Smooth muscle cell (in vitro differentiated cells): Measurements from ENCODE around the gene TTC38. TPM values are rescaled to one million over a fixed set of nuclear protein-coding genes. Genes with fewer than 3 reads are reported as not detected.

Source experiments
- DNase-seq: peaks from one replicate; lab custom pipeline; 2025; ENCODE audit not compliant: unreplicated experiment; lab: John Stamatoyannopoulos, UW
- H2AFZ ChIP-seq: fragments of 200-600 bp; sonication (generic); 2 replicates; pipeline ENCODE4 v1.6.0; 2016; ENCODE audit warnings: antibody characterized with exemption, low read depth, mild to moderate bottlenecking
- H3F3A ChIP-seq: fragments of 200-600 bp; sonication (generic); 2 replicates; pipeline ENCODE4 v1.6.0; 2017; ENCODE audit warnings: antibody characterized with exemption, low read depth
- H3K27ac ChIP-seq: fragments of 200-600 bp; sonication (generic); 2 replicates; pipeline ENCODE4 v1.5.1; 2016; ENCODE audit warnings: low read depth, mild to moderate bottlenecking
- H3K27me3 ChIP-seq: fragments of 200-600 bp; sonication (generic); 2 replicates; pipeline ENCODE4 v1.6.1; 2016; ENCODE audit warnings: low read depth, mild to moderate bottlenecking
- H3K36me3 ChIP-seq: fragments of 200-600 bp; sonication (generic); 2 replicates; pipeline ENCODE4 v1.5.1; 2016; ENCODE audit warnings: low read depth
- H3K4me1 ChIP-seq: fragments of 200-600 bp; sonication (generic); 2 replicates; pipeline ENCODE4 v1.5.1; 2016; ENCODE audit warnings: low read depth
- H3K4me2 ChIP-seq: fragments of 200-600 bp; sonication (generic); 2 replicates; pipeline ENCODE4 v1.6.0; 2016; ENCODE audit warnings: mild to moderate bottlenecking
- H3K4me3 ChIP-seq: fragments of 200-600 bp; sonication (generic); 2 replicates; pipeline ENCODE4 v1.5.1; 2016; ENCODE audit warnings: mild to moderate bottlenecking
- H3K79me2 ChIP-seq: fragments of 200-600 bp; sonication (generic); 2 replicates; pipeline ENCODE4 v1.6.0; 2016; ENCODE audit warnings: low read depth, mild to moderate bottlenecking
- H3K9ac ChIP-seq: fragments of 200-600 bp; sonication (generic); 2 replicates; pipeline ENCODE4 v1.6.0; 2016; ENCODE audit warnings: low read depth
- H3K9me3 ChIP-seq: fragments of 200-600 bp; sonication (generic); replicated peaks from 2 replicates; pipeline ENCODE4 v1.5.1; 2016; ENCODE audit warnings: low read depth
- H4K20me1 ChIP-seq: fragments of 200-600 bp; sonication (generic); 2 replicates; pipeline ENCODE4 v1.6.0; 2016; ENCODE audit warnings: low read depth
- CTCF ChIP-seq: fragments of 200-600 bp; sonication (generic); IDR thresholded peaks from 2 replicates; pipeline ENCODE4 v1.5.1; 2017; ENCODE audit warnings: borderline replicate concordance, mild to moderate bottlenecking, antibody characterized with exemption; ENCODE audit not compliant: insufficient read depth, poor library complexity, severe bottlenecking
- WGBS: methylation state at CpG from one replicate; pipeline ENCODE4 v1.1.7; 2016; ENCODE audit warnings: low lambda C conversion rate; 5-methylcytosine and 5-hydroxymethylcytosine counted together
- polyA plus RNA-seq: library from polyadenylated mRNA; unstranded; fragments of >200 nt; fragmentation: Nextera tagmentation; extraction: Ambion mirVana; gene quantifications from 2 replicates; pipeline ENCODE4 v1.2.1, GENCODE V29; 2016
- total RNA-seq: library from RNA; depleted of rRNA; stranded (reverse); fragments of >200 nt; gene quantifications from 2 replicates; pipeline ENCODE4 v1.2.3, GENCODE V29; 2014

Gene TTC38
- total and polyA plus RNA-seq, 2 experiments from 2014 or later = 19.6 to 24.4 TPM

GRCh38 chr22:46320166-46320710 lies 52.4 kb downstream of the TTC38 start:
- Histone ChIP-seq H3K9ac (no peak overlapping the region), H3K27me3 (no peaks in the 10 kb centered on the region), H4K20me1 (no peaks in the 10 kb centered on the region), H3K4me1 (no peaks in the 10 kb centered on the region), H2AFZ (no peak overlapping the region), H3F3A (no peaks in the 10 kb centered on the region), H3K27ac (no peak overlapping the region), H3K79me2 (no peaks in the 10 kb centered on the region), H3K9me3 (no peaks in the 10 kb centered on the region), H3K36me3 (no peaks in the 10 kb centered on the region), H3K4me2 (no peak overlapping the region), H3K4me3 (no peak overlapping the region)
- TF ChIP-seq CTCF = no peak
- DNase-seq = no peak
- WGBS = 98% methylated on average over 14 of the region's 14 CpGs

DNA sequence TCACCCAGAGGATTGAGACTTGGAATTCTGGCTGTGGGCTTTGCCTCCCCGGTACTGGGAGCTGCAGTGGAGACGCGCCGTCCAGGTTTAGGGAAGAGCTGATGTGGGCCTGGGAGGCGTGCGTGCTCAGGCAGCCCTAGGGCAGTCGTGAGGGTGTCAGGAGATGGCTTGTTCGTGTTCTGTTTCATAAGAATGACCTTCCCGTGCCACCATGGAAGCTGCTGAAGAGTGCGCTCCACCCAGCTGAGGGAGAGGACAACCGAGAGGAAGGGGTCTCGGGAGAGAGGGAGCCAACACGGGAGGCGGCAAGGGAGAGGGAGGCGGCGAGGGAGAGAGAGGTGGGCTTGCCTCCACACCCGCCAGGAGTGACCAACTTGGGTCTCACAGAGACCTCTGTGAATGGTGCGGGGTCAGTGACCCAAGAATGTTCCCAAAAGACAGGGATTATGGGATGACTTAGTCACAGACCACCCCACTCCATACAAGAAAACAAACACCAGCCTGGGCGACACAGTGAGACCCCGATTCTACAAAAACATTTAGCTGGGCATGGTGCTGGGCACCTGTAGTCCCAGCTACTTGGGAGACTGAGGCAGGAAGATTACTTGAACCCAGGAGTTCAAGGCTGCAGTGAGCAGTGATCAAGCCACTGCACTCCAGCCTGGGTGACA lies 53.0 kb downstream of the TTC38 start:
- H3K36me3 ChIP-seq = no peaks in the 10 kb centered on the region
- H3F3A ChIP-seq = no peaks in the 10 kb centered on the region
- no peak for TF ChIP-seq CTCF
- no peak overlapping the region for H3K9ac ChIP-seq
- H3K79me2 ChIP-seq = no peaks in the 10 kb centered on the region
- H3K4me2 ChIP-seq = no peak overlapping the region
- no peaks in the 10 kb centered on the region for H3K9me3 ChIP-seq
- 96% methylated on average over 20 of the region's 20 CpGs for WGBS
- no peak overlapping the region for H3K4me3 ChIP-seq
- H3K27me3 ChIP-seq = no peaks in the 10 kb centered on the region
- no peaks in the 10 kb centered on the region for H4K20me1 ChIP-seq
- no peak overlapping the region for H2AFZ ChIP-seq
- no peak overlapping the region for H3K27ac ChIP-seq
- H3K4me1 ChIP-seq = no peaks in the 10 kb centered on the region
- no peak for DNase-seq

- no peak overlapping the region for H3K27ac ChIP-seq
- no peak overlapping the region for H2AFZ ChIP-seq
- no peak overlapping the region for H3K9ac ChIP-seq
- H3F3A ChIP-seq = no peaks in the 10 kb centered on the region
- H4K20me1 ChIP-seq = no peaks in the 10 kb centered on the region
- DNase-seq = no peak
- no peaks in the 10 kb centered on the region for H3K79me2 ChIP-seq
- H3K27me3 ChIP-seq = no peaks in the 10 kb centered on the region
- no peak overlapping the region for H3K4me2 ChIP-seq
- no peak overlapping the region for H3K4me3 ChIP-seq
- H3K4me1 ChIP-seq = no peaks in the 10 kb centered on the region
- WGBS = 97% methylated on average over 15 of the region's 15 CpGs
- TF ChIP-seq CTCF = no peak
- H3K9me3 ChIP-seq = no peaks in the 10 kb centered on the region
- H3K36me3 ChIP-seq = no peaks in the 10 kb centered on the region
Measured at GRCh38 chr22:46322711-46323110, 54.9 kb downstream of the TTC38 start.

DNA sequence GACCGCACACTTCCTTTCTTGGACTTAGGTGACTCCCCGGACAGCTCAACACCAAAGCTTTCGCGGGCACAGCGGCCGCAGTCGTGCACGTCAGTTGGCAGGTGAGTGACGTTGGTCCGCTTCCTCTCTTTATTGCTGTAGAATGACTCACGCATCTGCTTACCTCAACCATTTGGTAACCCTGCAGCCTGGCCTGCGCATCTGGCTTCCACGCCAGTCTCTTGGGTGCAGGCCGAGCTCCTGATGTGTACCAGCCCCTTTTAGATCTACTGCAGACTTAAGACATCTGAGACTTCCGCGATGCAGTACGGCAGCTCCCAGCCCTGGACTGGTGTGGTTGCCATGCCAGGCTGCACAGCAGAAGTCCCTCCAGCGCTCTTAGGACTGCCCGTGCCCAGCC lies 55.4 kb downstream of the TTC38 start:
- Histone ChIP-seq H3K4me2 (no peak overlapping the region), H3K27me3 (no peaks in the 10 kb centered on the region), H3K27ac (no peak overlapping the region), H4K20me1 (no peaks in the 10 kb centered on the region), H3F3A (no peaks in the 10 kb centered on the region), H3K4me1 (no peaks in the 10 kb centered on the region), H3K36me3 (no peaks in the 10 kb centered on the region), H2AFZ (no peak overlapping the region), H3K9ac (no peak overlapping the region), H3K79me2 (no peaks in the 10 kb centered on the region), H3K9me3 (no peaks in the 10 kb centered on the region), H3K4me3 (no peak overlapping the region)
- whole genome bisulfite sequencing = 98% methylated on average over 19 of the region's 19 CpGs
- no peak for DNase-seq
- TF ChIP-seq CTCF = no peak
